ENCODE measurements around the gene CD59. TPM values are rescaled to one million over a fixed set of nuclear protein-coding genes. Genes with fewer than 3 reads are reported as not detected.

CD59 gene
- total RNA-seq, 2 donors from 2014 or later: 414 to 561 TPM

GRCh38 chr11:33660962-33661361 lies 75.3 kb downstream of the CD59 start:
- TF ChIP-seq CTCF (IDR thresholded peaks at IDR 0.05): no peak
- no peaks in the 10 kb centered on the region for H3K36me3 ChIP-seq
- no peak overlapping the region for H3K4me3 ChIP-seq
- H3K4me1 ChIP-seq: no peaks in the 10 kb centered on the region
- no peak for DNase-seq (ENCODE audit: low spot score)
- H3K9me3 ChIP-seq: no peaks in the 10 kb centered on the region
- no peak overlapping the region for H3K27ac ChIP-seq
- H3K27me3 ChIP-seq: no peaks in the 10 kb centered on the region

GRCh38 chr11:33659370-33660139 lies 76.7 kb downstream of the CD59 start:
- Histone ChIP-seq H3K27ac (no peak overlapping the region), H3K9me3 (no peaks in the 10 kb centered on the region), H3K4me1 (no peaks in the 10 kb centered on the region), H3K27me3 (no peaks in the 10 kb centered on the region), H3K36me3 (no peaks in the 10 kb centered on the region), H3K4me3 (no peak overlapping the region)
- no peak for TF ChIP-seq CTCF (IDR thresholded peaks at IDR 0.05)
- DNase-seq (ENCODE audit: low spot score): peak; percentile 50

DNA sequence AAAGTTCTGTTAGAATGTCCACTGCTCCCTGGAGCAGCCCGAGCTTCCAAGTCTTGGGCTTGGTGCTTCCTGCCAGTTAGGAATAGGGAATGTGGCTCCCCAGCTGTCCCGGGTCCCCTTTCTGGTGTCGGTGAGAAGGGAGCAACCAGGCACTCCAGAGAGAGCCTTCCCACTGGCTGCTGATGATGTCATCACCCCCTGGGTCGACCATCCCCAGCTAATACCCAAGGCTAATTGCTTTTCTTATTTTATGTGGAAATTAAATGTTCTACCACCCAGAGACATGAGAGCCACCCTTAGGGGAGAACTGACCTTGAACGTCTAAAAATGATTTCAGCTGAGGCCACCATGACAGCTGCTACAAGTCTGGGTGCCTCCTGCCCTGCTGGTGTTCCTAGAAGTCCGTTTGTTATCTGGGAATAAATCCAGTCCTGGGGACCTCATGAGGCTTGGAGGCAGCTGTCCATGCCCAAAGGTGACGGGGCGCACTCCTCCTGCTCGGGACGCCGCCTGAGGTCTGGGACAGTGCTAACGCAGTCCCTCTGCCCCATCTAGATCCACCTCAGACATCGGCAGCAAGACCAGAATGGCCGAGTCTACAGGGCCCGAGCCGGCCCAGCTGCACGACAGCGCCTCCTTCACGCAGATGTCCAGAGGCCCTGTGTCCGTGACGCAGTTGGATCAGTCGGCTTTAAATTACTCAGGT lies 77.9 kb downstream of the CD59 start:
- Histone ChIP-seq H3K27me3 (no peaks in the 10 kb centered on the region), H3K36me3 (no peaks in the 10 kb centered on the region), H3K4me3 (no peak overlapping the region), H3K27ac (no peak overlapping the region), H3K4me1 (no peaks in the 10 kb centered on the region), H3K9me3 (no peaks in the 10 kb centered on the region)
- no peak for TF ChIP-seq CTCF (IDR thresholded peaks at IDR 0.05)
- DNase-seq (ENCODE audit: low spot score): peak; percentile 54

- Histone ChIP-seq H3K27me3 (no peaks in the 10 kb centered on the region), H3K36me3 (no peaks in the 10 kb centered on the region), H3K9me3 (no peaks in the 10 kb centered on the region), H3K4me1 (no peaks in the 10 kb centered on the region), H3K4me3 (no peak overlapping the region), H3K27ac (no peak overlapping the region)
- DNase-seq (ENCODE audit: low spot score): no peak
- TF ChIP-seq CTCF (IDR thresholded peaks at IDR 0.05): no peak
Measured at GRCh38 chr11:33657757-33658156, 78.5 kb downstream of the CD59 start.

DNA sequence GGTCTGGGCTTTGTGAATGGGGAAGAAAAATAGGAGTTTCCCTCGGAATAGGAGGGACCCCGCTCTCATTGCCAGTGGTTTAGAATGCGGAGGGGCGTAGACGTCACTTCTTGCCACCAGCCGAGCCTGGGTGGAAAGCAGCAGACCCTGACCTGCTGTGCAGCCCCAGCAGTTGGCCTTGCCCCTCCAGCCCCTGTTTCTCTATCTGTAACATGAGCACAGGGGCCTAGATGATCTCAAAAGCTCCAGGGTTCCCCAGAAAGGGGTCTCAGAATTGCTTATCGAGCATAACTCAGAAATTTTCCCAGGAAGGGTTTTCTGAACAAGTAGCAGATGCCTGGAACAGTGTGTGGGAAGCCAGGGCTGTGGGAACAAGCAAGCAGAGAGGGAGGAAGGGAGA lies 79.5 kb downstream of the CD59 start:
- Histone ChIP-seq H3K27me3 (no peaks in the 10 kb centered on the region), H3K4me1 (peaks cover 0 to 6% of the 10 kb centered on the region in 2 donors), H3K27ac (no peak overlapping the region), H3K36me3 (no peaks in the 10 kb centered on the region), H3K9me3 (no peaks in the 10 kb centered on the region), H3K4me3 (no peak overlapping the region)
- no peak for TF ChIP-seq CTCF (IDR thresholded peaks at IDR 0.05)
- peak; percentile 18 for DNase-seq (ENCODE audit: low spot score)
